Measurements from ENCODE around the gene STAT2.

DNA sequence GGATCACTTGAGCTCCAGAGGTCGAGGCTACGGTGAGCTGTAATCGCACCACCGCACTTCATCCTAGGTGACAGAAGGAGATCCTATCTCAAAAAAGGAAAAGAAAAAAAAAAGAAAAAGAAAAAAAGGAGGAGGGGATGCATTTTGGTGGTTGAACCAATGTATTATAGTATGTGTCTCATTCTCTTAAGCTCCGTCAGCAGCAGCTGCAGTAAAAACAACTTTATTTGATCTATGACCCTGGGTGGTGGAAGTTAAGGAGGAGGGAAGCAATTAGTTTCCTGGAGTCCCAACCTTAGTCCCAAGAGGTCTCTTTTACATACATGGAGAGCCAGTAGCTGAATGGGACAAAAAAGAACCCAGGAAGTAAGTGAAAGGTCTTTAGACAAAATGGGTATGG is 29.5 kb upstream of the STAT2 start:
- TF ChIP-seq, protein P1, sequence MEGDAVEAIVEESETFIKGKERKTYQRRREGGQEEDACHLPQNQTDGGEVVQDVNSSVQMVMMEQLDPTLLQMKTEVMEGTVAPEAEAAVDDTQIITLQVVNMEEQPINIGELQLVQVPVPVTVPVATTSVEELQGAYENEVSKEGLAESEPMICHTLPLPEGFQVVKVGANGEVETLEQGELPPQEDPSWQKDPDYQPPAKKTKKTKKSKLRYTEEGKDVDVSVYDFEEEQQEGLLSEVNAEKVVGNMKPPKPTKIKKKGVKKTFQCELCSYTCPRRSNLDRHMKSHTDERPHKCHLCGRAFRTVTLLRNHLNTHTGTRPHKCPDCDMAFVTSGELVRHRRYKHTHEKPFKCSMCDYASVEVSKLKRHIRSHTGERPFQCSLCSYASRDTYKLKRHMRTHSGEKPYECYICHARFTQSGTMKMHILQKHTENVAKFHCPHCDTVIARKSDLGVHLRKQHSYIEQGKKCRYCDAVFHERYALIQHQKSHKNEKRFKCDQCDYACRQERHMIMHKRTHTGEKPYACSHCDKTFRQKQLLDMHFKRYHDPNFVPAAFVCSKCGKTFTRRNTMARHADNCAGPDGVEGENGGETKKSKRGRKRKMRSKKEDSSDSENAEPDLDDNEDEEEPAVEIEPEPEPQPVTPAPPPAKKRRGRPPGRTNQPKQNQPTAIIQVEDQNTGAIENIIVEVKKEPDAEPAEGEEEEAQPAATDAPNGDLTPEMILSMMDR (conservative IDR thresholded peaks at IDR 0.05 in 1 of 2, IDR thresholded peaks at IDR 0.05 in 1 of 2; ENCODE audit: low read depth in 1 of 2, low read length in 2 of 2), result no peak
- TF ChIP-seq EZH2 (IDR thresholded peaks at IDR 0.05; ENCODE audit: low read length, missing control alignments), result no peak

All from fibroblast of lung (primary cell).